ENCODE results near the gene CTTNBP2NL. TPM values are rescaled to one million over a fixed set of nuclear protein-coding genes. Genes with fewer than 3 reads are reported as not detected.
"Not testable (repeated sequence)": the region's sequence is repeated elsewhere in the genome, so short reads cannot be mapped to it uniquely, and the experiment has no call there.

CTTNBP2NL gene
- total RNA-seq, 4 donors from 2014 or later: 53.5 to 66.6 (median 59.6) TPM

GRCh38 chr1:112389689-112390088, 6.3 kb upstream of the CTTNBP2NL start:
- WGBS, 2 donors: 58 to 64% methylated on average over 6 of the region's 6 CpGs
- H3K4me3 ChIP-seq (ENCODE audit: low read depth, poor library complexity, severe bottlenecking): no peak overlapping the region
- DNase-seq (ENCODE audit: low spot score in 2 of 2): peak in 1 of 2 donors; percentile 32
- TF ChIP-seq CTCF (IDR thresholded peaks at IDR 0.05) (no peak), POLR2A (IDR thresholded peaks at IDR 0.05) (no peak)
- intact Hi-C loops (cut with DNase I; ENCODE audit: low total_unique reads): loop anchor here (2.0 to 10.0 kb wide), 3 partner anchors 77 to 318 kb away; partner anchors contain the start of genes CAPZA1, RHOC and ST7L

- 45 to 49% methylated on average over 15 of the region's 15 CpGs for WGBS, 2 donors
- intact Hi-C loops (cut with DNase I; ENCODE audit: low total_unique reads): loop anchor here (2.0 to 10.0 kb wide), 3 partner anchors 76 to 317 kb away; partner anchors contain the start of genes CAPZA1, RHOC and ST7L
- not testable (repeated sequence) for H3K4me3 ChIP-seq (ENCODE audit: low read depth, poor library complexity, severe bottlenecking); DNase-seq (ENCODE audit: low spot score in 2 of 2)
Measured at GRCh38 chr1:112390335-112390734, 5.7 kb upstream of the CTTNBP2NL start.

- TF ChIP-seq POLR2A (IDR thresholded peaks at IDR 0.05): no peak
- peak in 2 of 3 donors; percentile 56 to 85 for TF ChIP-seq CTCF (IDR thresholded peaks at IDR 0.05)
- WGBS, 2 donors: 3 to 4% methylated on average over 15 of the region's 15 CpGs
- intact Hi-C loops (cut with DNase I; ENCODE audit: low total_unique reads): loop anchor here (2.0 to 10.0 kb wide), 3 partner anchors 76 to 316 kb away; partner anchors contain the start of genes CAPZA1, RHOC and ST7L
- peak; percentile 96 to 98 for DNase-seq (ENCODE audit: low spot score in 2 of 2)
- no peak overlapping the region for H3K4me3 ChIP-seq (ENCODE audit: low read depth, poor library complexity, severe bottlenecking)
Measured at GRCh38 chr1:112390775-112391602, 5.0 kb upstream of the CTTNBP2NL start.

GRCh38 chr1:112391603-112391940, 4.4 kb upstream of the CTTNBP2NL start:
- intact Hi-C loops (cut with DNase I; ENCODE audit: low total_unique reads): loop anchor here (2.0 to 10.0 kb wide), 3 partner anchors 75 to 316 kb away; partner anchors contain the start of genes CAPZA1, RHOC and ST7L
- no peak overlapping the region for H3K4me3 ChIP-seq (ENCODE audit: low read depth, poor library complexity, severe bottlenecking)
- WGBS, 2 donors: 91 to 94% methylated on average over 11 of the region's 11 CpGs
- TF ChIP-seq POLR2A (IDR thresholded peaks at IDR 0.05): no peak
- no peak for TF ChIP-seq CTCF (IDR thresholded peaks at IDR 0.05)
- no peak for DNase-seq (ENCODE audit: low spot score in 2 of 2)

GRCh38 chr1:112393631-112393974, 2.4 kb upstream of the CTTNBP2NL start:
- intact Hi-C loops (cut with DNase I; ENCODE audit: low total_unique reads): loop anchor here (5.0 to 10.0 kb wide), 2 partner anchors 221 to 314 kb away; partner anchors contain the start of genes CAPZA1, RHOC and ST7L
- DNase-seq (ENCODE audit: low spot score in 2 of 2): peak in 1 of 2 donors; percentile 59
- TF ChIP-seq CTCF (IDR thresholded peaks at IDR 0.05): no peak
- TF ChIP-seq POLR2A (IDR thresholded peaks at IDR 0.05): no peak
- WGBS, 2 donors: 19 to 28% methylated on average over 3 of the region's 3 CpGs
- H3K4me3 ChIP-seq (ENCODE audit: low read depth, poor library complexity, severe bottlenecking): no peak overlapping the region

GRCh38 chr1:112394743-112395062, 1.3 kb upstream of the CTTNBP2NL start:
- no peak overlapping the region for H3K4me3 ChIP-seq (ENCODE audit: low read depth, poor library complexity, severe bottlenecking)
- intact Hi-C loops (cut with DNase I; ENCODE audit: low total_unique reads): loop anchor here (5.0 to 10.0 kb wide), 2 partner anchors 220 to 313 kb away; partner anchors contain the start of genes CAPZA1, RHOC and ST7L
- DNase-seq (ENCODE audit: low spot score in 2 of 2): no peak
- TF ChIP-seq POLR2A (IDR thresholded peaks at IDR 0.05) (no peak), CTCF (IDR thresholded peaks at IDR 0.05) (no peak)
- whole genome bisulfite sequencing, 2 donors: 64 to 66% methylated on average over 1 of the region's 1 CpG
